Activated CD8-positive, alpha-beta T cell treated with anti-CD3 and anti-CD28 coated beads for 36 hours (primary cell): ENCODE data around the gene ZDHHC18. TPM values are rescaled to one million over a fixed set of nuclear protein-coding genes. Genes with fewer than 3 reads are reported as not detected.
A peak's percentile ranks its signal among the peaks of the same experiment; 100 is the strongest.

Source experiments
- ATAC-seq: fragments of 200-7000 bp; cut with Tn5 transposase; one replicate; pipeline ENCODE4 v1.10.0; 2021; ENCODE audit warnings: mild to moderate bottlenecking, moderate library complexity
- CTCF ChIA-PET: fragments of 350-600 bp; sonication (Branson Sonifier 250); formaldehyde crosslinking; loops from one replicate; lab custom pipeline; 2021; ENCODE audit warnings: antibody characterized with exemption; lab: Charles Lee
- POLR2A ChIA-PET: fragments of 350-600 bp; sonication (Branson Sonifier 250); formaldehyde crosslinking; loops from one replicate; lab custom pipeline; 2021; ENCODE audit warnings: antibody characterized with exemption; lab: Charles Lee
- DNase-seq: peaks from one replicate; pipeline ENCODE4 v3.0.0-alpha.2; 2020
- H3K27ac Mint-ChIP-seq: one replicate; pipeline ENCODE4 v1.8.0; 2021; ENCODE audit warnings: mild to moderate bottlenecking, mixed read lengths
- H3K27me3 Mint-ChIP-seq: one replicate; pipeline ENCODE4 v1.8.0; 2021; ENCODE audit warnings: mixed read lengths
- H3K36me3 Mint-ChIP-seq: one replicate; pipeline ENCODE4 v1.8.0; 2021; ENCODE audit warnings: low read depth, mixed read lengths
- H3K4me1 Mint-ChIP-seq: one replicate; pipeline ENCODE4 v1.8.0; 2021; ENCODE audit warnings: low read depth, mixed read lengths
- H3K4me3 Mint-ChIP-seq: one replicate; pipeline ENCODE4 v1.8.0; 2021; ENCODE audit warnings: mild to moderate bottlenecking, moderate library complexity, mixed read lengths
- H3K9me3 Mint-ChIP-seq: one replicate; pipeline ENCODE4 v1.8.0; 2021; ENCODE audit warnings: mixed read lengths
- intact Hi-C: fragments of 100-400 bp; cut with micrococcal nuclease; formaldehyde crosslinking; loops from one replicate; pipeline ENCODE4 v1.10.0; 2022
- total RNA-seq, 2 experiments: library from RNA; stranded (reverse); gene quantifications; one replicate each; pipeline ENCODE4 v1.2.3, GENCODE V29; 2021
- TF ChIP-seq, protein P1 (sequence below): fragments of 200-600 bp; IDR thresholded peaks from one replicate; pipeline ENCODE4 v1.8.0; 2022; ENCODE audit warnings: antibody characterized with exemption, mild to moderate bottlenecking

ZDHHC18 gene
- total RNA-seq, 2 experiments from 2014 or later: 55.0 to 61.3 TPM

DNA sequence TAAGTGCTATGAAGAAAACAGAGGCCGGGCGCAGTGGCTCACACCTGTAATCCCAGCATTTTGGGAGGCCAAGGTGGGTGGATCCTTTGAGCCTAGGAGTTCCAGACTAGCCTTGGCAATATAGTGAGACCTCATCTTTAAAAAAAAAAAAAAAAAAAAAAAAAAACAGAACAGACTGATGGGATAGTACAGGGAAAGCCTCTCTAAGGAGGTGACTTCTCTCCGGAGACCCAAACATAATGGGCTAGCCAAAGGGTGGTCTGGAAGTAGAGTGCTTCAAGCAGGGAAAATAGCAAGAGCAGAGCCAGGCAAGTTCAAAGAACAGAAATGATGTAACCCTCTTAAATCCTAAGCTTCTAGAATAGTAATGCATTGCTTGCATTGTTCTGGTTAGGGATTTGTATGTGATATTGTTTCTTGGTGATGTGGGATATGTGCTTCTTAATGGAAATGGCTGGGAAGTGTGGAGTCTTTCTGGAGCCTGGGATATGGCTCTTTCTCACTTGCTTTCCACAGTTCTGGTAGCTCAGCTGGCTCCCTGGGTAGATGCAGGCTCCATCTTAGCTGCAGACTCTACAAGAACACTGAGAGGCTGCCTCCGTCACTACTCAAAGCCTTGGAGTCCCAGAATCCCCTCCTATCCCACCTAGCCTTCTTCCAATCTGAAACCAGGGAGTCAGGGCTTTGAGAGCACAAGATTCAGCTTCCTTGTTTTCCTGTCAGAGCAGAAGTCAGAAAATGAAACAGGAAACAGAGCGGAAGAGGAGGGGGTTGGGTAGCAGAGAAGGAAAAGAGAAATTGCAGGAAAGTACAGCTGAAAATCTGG lies 40.7 kb upstream of the ZDHHC18 start:
- Mint-ChIP-seq H3K27me3 (no peaks in the 10 kb centered on the region), H3K4me3 (peak overlapping the region; percentile 97), H3K27ac (peak overlapping the region; percentile 99), H3K36me3 (peaks cover 12% of the 10 kb centered on the region), H3K4me1 (peaks cover 74% of the 10 kb centered on the region), H3K9me3 (no peaks in the 10 kb centered on the region)
- ChIA-PET POLR2A (interaction anchor here (0.6 to 8.6 kb wide), 14 partner anchors 9 to 355 kb away, joined by 3 to 283 read pairs (median 4); partner anchors contain the start of gene ARID1A), CTCF (interaction anchor here (0.8 to 7.4 kb wide), 10 partner anchors 10 to 316 kb away, joined by 3 to 126 read pairs (median 11); partner anchors contain the start of gene ARID1A)
- intact Hi-C loops: loop anchor here (2.0 to 5.0 kb wide), 2 partner anchors 41 to 84 kb away; no protein-coding TSS in a partner anchor
- DNase-seq (peak; percentile 23), ATAC-seq (no peak)
- TF ChIP-seq, protein P1, sequence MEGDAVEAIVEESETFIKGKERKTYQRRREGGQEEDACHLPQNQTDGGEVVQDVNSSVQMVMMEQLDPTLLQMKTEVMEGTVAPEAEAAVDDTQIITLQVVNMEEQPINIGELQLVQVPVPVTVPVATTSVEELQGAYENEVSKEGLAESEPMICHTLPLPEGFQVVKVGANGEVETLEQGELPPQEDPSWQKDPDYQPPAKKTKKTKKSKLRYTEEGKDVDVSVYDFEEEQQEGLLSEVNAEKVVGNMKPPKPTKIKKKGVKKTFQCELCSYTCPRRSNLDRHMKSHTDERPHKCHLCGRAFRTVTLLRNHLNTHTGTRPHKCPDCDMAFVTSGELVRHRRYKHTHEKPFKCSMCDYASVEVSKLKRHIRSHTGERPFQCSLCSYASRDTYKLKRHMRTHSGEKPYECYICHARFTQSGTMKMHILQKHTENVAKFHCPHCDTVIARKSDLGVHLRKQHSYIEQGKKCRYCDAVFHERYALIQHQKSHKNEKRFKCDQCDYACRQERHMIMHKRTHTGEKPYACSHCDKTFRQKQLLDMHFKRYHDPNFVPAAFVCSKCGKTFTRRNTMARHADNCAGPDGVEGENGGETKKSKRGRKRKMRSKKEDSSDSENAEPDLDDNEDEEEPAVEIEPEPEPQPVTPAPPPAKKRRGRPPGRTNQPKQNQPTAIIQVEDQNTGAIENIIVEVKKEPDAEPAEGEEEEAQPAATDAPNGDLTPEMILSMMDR: no peak

DNA sequence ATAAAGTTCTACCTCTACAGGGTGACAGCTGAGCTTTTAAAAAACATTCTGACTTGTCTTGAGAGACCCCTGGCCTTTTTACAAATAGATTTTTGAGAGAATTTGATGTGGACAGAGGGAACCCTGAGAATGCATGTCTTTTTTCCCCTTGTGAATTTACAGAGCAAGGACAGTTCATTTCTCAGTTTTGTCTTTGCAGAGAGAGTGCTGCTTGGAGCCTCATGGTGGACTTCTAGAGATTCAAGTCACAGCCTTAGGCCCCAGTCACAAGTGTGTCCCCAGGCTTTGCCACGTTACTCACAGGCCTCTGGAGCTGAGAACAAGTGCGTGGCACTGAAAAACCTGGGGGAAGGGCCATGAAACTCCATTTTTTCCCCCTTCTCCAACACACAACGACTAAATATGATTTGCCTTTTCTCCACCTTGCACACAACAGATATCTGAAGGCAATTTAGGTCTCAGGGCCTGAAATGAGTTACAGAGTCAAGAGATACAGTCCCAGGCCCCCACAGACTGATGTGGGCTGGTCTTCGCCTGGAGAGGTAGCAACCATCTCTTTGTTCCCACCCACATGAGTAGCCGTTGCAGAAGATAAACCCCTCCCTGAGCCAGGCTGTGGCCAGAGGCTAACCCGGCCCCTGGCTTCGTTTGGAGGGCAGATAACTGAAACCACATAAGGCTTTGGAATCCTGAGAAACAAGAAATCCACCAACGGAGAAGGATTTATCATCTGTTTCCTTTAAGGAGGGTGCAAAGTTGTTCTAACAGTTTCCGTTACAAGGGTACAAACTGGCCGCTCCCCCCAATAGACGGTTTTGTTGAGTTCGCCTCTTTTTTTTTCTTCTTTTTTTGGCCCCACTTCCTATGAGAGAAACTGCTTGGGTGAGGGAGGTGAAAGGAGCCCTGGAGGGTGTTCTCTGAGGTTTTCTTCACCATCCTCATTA lies 39.8 kb upstream of the ZDHHC18 start:
- Mint-ChIP-seq H3K36me3 (peaks cover 17% of the 10 kb centered on the region), H3K9me3 (no peaks in the 10 kb centered on the region), H3K27ac (peak overlapping the region; percentile 99), H3K27me3 (no peaks in the 10 kb centered on the region), H3K4me1 (peaks cover 77% of the 10 kb centered on the region), H3K4me3 (peak overlapping the region; percentile 97)
- ChIA-PET CTCF (interaction anchor here (0.8 to 7.4 kb wide), 14 partner anchors 9 to 317 kb away, joined by 3 to 126 read pairs (median 11); partner anchors contain the start of gene ARID1A), POLR2A (interaction anchor here (0.6 to 8.6 kb wide), 24 partner anchors 10 to 356 kb away, joined by 3 to 283 read pairs (median 4); partner anchors contain the start of gene ARID1A)
- intact Hi-C loops: loop anchor here (2.0 to 5.0 kb wide), 2 partner anchors 42 to 84 kb away; no protein-coding TSS in a partner anchor
- ATAC-seq: peak; percentile 17
- DNase-seq: peak; percentile 72
- TF ChIP-seq, protein P1: no peak

DNA sequence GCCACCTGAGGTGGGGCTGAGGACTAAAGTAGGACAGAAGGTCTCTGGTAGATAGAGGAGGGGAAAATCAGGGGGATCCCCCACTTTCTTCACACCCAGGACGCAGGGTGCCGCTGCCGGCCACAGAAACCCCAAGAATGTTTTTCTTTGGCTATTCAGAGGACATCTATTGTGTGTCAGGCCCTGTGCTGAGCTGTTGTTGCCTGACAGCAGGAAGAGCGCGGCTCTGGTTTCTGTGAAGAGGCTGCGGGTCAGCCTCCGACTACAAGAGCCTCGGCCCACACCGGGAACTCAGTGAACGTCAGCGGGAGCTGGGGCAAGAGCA lies 39.1 kb upstream of the ZDHHC18 start:
- peak; percentile 94 for DNase-seq
- peak overlapping the region; percentile 97 for H3K4me3 Mint-ChIP-seq
- CTCF ChIA-PET: interaction anchor here (0.9 to 7.4 kb wide), 14 partner anchors 10 to 249 kb away, joined by 3 to 204 read pairs (median 36); partner anchors contain the start of genes ARID1A and GPATCH3
- POLR2A ChIA-PET: interaction anchor here (0.7 to 8.6 kb wide), 24 partner anchors 11 to 287 kb away, joined by 3 to 283 read pairs (median 6); partner anchors contain the start of gene ARID1A
- no peaks in the 10 kb centered on the region for H3K9me3 Mint-ChIP-seq
- no peaks in the 10 kb centered on the region for H3K27me3 Mint-ChIP-seq
- peaks cover 78% of the 10 kb centered on the region for H3K4me1 Mint-ChIP-seq
- H3K36me3 Mint-ChIP-seq: peaks cover 17% of the 10 kb centered on the region
- peak overlapping the region; percentile 99 for H3K27ac Mint-ChIP-seq
- TF ChIP-seq, protein P1: no peak
- intact Hi-C loops: loop anchor here (2.0 to 5.0 kb wide), 2 partner anchors 43 to 85 kb away; no protein-coding TSS in a partner anchor
- peak; percentile 57 for ATAC-seq

DNA sequence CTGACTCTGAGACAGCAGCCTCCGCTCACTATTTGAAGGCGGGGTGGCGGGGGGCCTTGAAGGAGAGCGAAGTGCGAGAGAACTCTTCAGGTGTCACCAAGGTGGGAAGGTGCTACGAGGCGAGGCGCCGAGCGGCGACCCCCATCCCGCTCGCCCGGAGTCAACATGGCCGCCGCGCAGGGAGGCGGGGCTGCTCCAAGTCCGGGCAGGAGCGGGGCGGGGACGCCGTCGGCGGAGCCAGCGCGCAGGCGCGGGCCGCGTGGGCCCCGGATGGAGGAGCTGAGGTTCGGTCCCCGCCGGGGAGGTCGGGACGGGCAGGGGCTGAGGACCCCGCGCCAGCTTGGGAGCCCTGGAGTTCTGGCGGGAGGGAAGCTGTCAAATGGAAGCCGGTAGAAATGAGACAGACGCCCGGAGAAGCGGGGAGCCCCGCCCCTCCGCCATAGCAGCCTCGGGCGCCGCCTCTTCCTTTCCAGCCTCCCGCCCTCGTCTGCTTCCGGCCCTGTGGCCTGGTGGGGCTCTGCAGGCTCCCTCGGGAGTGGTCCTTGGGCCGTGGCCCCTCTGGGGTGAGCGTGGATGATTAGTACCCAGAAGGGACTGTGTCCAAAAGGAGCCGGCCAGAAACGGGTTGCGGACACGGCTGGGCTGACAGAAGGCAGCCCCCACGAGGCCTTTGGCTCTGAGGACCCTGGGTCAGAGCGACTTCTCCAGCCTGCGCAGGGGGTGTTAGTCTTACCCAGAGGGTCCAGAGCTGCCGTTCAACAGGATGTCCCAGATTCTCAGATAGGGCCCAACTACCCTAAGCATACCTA lies 38.6 kb upstream of the ZDHHC18 start, which contains the start of gene PIGV:
TSS of gene PIGV (plus strand) at position 245 of the 809 bp plus-strand sequence. CDS start 2,866 bp downstream, outside the sequence.
- Mint-ChIP-seq H3K9me3 (no peaks in the 10 kb centered on the region), H3K27ac (peak within 1 kb of the TSS; percentile 99), H3K27me3 (no peaks in the 10 kb centered on the region), H3K4me3 (peak within 1 kb of the TSS; percentile 97), H3K4me1 (peaks cover 78% of the 10 kb centered on the region), H3K36me3 (peaks cover 21% of the 10 kb centered on the region)
- intact Hi-C loops: loop anchor here (2.0 to 5.0 kb wide), 2 partner anchors 43 to 86 kb away; no protein-coding TSS in a partner anchor
- TF ChIP-seq, protein P1: no peak
- POLR2A ChIA-PET: interaction anchor here (0.7 to 8.6 kb wide), 39 partner anchors 8 to 288 kb away, joined by 3 to 283 read pairs (median 5); partner anchors contain the start of genes ARID1A, GPN2 and SFN
- DNase-seq: peak; percentile 91
- ATAC-seq: peak; percentile 50
- CTCF ChIA-PET: interaction anchor here (0.6 to 7.4 kb wide), 32 partner anchors 9 to 288 kb away, joined by 3 to 204 read pairs (median 8); partner anchors contain the start of genes ARID1A and GPATCH3
